ENCODE data around the gene PNMA5.

DNA sequence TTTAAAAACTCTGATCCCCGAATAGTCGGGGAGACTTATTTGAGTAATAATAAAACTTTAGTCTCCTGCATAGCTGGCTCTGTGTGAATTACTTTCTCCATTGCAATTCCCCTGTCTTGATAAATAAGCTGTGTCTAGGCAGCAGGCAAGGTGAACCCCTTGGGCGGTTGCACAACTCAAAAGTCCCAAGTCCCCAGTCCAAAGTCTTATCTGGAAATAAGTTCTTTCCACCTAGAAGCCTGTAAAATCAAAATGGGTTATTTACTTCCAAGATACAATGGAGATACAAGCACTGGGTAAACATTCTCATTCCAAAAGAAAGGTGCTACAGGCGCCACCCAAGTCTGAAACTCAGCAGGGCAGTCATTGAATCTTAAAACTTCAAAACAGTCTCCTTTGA is 10.1 kb upstream of the PNMA5 start:
- TF ChIP-seq, protein P1, sequence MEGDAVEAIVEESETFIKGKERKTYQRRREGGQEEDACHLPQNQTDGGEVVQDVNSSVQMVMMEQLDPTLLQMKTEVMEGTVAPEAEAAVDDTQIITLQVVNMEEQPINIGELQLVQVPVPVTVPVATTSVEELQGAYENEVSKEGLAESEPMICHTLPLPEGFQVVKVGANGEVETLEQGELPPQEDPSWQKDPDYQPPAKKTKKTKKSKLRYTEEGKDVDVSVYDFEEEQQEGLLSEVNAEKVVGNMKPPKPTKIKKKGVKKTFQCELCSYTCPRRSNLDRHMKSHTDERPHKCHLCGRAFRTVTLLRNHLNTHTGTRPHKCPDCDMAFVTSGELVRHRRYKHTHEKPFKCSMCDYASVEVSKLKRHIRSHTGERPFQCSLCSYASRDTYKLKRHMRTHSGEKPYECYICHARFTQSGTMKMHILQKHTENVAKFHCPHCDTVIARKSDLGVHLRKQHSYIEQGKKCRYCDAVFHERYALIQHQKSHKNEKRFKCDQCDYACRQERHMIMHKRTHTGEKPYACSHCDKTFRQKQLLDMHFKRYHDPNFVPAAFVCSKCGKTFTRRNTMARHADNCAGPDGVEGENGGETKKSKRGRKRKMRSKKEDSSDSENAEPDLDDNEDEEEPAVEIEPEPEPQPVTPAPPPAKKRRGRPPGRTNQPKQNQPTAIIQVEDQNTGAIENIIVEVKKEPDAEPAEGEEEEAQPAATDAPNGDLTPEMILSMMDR (IDR thresholded peaks at IDR 0.05): no peak
- no peak for TF ChIP-seq POLR2A (IDR thresholded peaks at IDR 0.05)

All from testis (tissue), 2 donors.